BJ (cell line): ENCODE data around the gene REPIN1. TPM values are rescaled to one million over a fixed set of nuclear protein-coding genes. Genes with fewer than 3 reads are reported as not detected.

Experiments
- CTCF ChIA-PET: fragments of 350-600 bp; formaldehyde crosslinking; extraction: SDS; loops from one replicate; lab custom pipeline; 2021; ENCODE audit warnings: antibody characterized with exemption, inconsistent platforms; lab: Yijun Ruan, JAX
- POLR2A ChIA-PET: fragments of 300-600 bp; sonication (Branson Sonifier 250); formaldehyde crosslinking; extraction: SDS; loops from one replicate; lab custom pipeline; 2021; ENCODE audit warnings: antibody characterized with exemption; lab: Charles Lee
- DNase-seq: peaks from one replicate; pipeline ENCODE4 v3.0.0-alpha.2; 2011; ENCODE audit warnings: low read depth
- H3K27me3 ChIP-seq: 2 replicates; pipeline ENCODE4 v1.6.0; 2011; ENCODE audit warnings: low read length; ENCODE audit not compliant: control insufficient read depth, insufficient read depth
- H3K36me3 ChIP-seq: 2 replicates; pipeline ENCODE4 v1.5.1; 2011; ENCODE audit warnings: low read length; ENCODE audit not compliant: control insufficient read depth, insufficient read depth
- H3K4me3 ChIP-seq: 2 replicates; pipeline ENCODE4 v1.5.1; 2011; ENCODE audit warnings: low read depth, mild to moderate bottlenecking, control low read depth, low read length
- polyA plus RNA-seq: library from polyadenylated mRNA; depleted of rRNA; stranded (reverse); fragments of >200 nt; gene quantifications from 2 replicates; pipeline ENCODE4 v1.2.3, GENCODE V29; 2011
- TF ChIP-seq, protein P1 (sequence below): IDR thresholded peaks from 2 replicates; pipeline ENCODE4 v1.5.1; 2011; ENCODE audit warnings: low read depth, mild to moderate bottlenecking, control low read depth, inconsistent platforms, low read length, moderate library complexity; ENCODE audit not compliant: insufficient read depth

The REPIN1 gene
- polyA plus RNA-seq, 1 experiment: 65.7 TPM

DNA sequence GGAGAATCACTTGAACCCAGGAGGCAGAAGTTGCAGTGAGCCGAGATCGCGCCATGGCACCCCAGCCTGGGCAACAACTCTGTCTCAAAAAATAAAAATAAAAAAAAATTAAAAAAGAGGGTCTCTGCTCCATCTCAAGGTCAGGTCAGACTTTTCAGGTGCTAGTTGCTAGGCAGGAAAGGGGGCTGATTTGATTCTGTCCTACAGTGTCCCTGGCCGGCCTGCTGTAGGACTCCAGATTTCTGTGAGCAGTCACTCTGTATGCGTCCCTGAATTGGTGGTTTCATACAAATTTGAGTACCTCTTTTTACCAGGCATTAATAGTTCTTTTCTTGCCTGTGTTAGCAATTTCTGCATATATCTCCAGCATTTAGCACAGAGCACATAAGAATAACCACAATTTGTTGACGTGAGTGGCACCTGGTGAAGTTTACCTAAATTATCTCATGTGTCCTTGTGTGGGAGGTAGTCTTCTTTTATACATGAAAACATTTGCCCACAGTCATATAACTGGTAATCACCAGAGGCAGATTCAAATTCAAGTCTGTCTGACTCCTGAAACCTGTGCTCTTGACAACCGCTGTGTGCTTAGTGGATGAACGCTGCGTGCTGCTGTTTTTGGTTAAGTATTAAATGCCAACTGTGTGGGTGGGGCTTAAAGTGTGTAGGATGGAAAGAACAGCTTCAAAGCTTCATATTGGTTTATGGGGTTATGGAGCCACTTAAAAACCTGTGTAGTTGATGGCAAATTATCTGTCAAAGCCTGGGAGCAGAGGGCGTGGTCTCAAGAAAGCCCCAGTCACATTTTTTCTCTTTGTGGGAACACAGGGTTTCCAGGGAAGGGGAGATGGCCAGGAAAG, 7.3 kb downstream of the REPIN1 start:
- no peaks in the 10 kb centered on the region for H3K27me3 ChIP-seq
- CTCF ChIA-PET: interaction anchor here (0.8 to 1.7 kb wide), 3 partner anchors 14 to 46 kb away, joined by 3 to 4 read pairs (median 3); no protein-coding TSS in a partner anchor
- POLR2A ChIA-PET: no interaction called here
- H3K36me3 ChIP-seq: peaks cover 25% of the 10 kb centered on the region
- DNase-seq: no peak
- TF ChIP-seq, protein P1, sequence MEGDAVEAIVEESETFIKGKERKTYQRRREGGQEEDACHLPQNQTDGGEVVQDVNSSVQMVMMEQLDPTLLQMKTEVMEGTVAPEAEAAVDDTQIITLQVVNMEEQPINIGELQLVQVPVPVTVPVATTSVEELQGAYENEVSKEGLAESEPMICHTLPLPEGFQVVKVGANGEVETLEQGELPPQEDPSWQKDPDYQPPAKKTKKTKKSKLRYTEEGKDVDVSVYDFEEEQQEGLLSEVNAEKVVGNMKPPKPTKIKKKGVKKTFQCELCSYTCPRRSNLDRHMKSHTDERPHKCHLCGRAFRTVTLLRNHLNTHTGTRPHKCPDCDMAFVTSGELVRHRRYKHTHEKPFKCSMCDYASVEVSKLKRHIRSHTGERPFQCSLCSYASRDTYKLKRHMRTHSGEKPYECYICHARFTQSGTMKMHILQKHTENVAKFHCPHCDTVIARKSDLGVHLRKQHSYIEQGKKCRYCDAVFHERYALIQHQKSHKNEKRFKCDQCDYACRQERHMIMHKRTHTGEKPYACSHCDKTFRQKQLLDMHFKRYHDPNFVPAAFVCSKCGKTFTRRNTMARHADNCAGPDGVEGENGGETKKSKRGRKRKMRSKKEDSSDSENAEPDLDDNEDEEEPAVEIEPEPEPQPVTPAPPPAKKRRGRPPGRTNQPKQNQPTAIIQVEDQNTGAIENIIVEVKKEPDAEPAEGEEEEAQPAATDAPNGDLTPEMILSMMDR: no peak
- H3K4me3 ChIP-seq: no peak overlapping the region

DNA sequence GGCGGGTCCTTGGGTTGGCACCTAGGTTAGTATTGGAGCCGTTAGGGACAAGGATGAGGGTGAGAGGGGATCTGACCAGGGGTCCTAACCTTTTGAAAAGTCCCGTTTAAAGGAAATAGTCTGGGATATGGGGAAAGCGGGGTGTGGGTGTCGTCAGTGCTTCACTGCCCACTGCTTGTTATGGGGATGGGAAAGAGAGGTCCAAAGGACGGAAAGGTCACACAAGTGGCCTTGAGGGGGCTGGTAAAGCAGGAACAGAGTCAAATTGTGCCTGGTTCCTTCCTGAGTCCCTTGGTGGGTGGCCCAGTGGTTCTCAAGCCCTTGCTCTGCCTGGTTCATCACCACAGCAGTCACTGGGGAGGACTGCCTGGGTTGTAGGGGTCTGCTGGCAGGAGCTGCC, 7.9 kb downstream of the REPIN1 start:
- TF ChIP-seq, protein P1: no peak
- ChIA-PET CTCF (interaction anchor here (1.0 to 1.7 kb wide), 2 partner anchors 20 to 46 kb away, joined by 3 to 4 read pairs; no protein-coding TSS in a partner anchor), POLR2A (no interaction called here)
- H3K36me3 ChIP-seq: peaks cover 20% of the 10 kb centered on the region
- DNase-seq: no peak
- no peak overlapping the region for H3K4me3 ChIP-seq
- no peaks in the 10 kb centered on the region for H3K27me3 ChIP-seq

DNA sequence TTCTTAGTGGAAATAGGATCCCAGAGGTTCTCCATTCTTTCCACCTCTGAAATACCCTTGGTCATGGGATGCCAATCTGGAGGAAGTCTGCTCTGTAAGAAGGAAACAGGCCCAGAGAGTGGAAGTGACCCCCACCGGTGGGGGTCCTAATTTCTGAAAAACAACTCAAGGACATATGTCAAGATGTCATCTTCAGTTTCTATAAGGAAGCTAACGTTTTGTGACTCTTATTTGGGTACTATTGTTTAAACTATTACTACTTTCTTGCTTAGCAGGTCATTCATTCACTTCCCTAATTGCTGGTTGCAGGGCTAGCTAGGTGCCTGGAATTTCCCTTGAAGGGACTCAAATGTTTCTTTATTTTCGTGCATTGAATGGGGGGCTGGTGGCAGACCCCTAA, 8.6 kb downstream of the REPIN1 start:
- ChIA-PET CTCF (interaction anchor here (1.1 to 1.7 kb wide), 2 partner anchors 19 to 45 kb away, joined by 3 to 4 read pairs; no protein-coding TSS in a partner anchor), POLR2A (no interaction called here)
- Histone ChIP-seq H3K4me3 (no peak overlapping the region), H3K27me3 (no peaks in the 10 kb centered on the region), H3K36me3 (peaks cover 19% of the 10 kb centered on the region)
- no peak for DNase-seq
- TF ChIP-seq, protein P1: no peak

DNA sequence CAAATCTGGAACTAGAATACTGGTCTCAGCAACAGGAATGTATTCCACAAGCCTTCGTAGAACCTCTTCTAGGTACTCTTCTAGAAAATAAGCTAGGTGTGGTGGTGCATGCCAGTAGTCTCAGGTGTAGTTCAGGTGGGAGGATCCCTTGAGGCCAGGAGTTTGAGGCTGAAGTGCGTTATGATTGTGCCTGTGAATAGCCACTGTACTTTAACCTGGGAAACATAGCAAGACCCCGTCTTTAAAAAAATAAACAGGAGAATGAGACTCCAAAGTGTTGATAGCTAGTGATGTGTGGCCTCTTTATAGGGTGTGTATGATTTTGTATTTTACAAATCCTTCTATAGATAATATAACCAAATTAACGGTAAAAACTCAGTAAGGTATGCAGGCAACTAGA, 9.0 kb downstream of the REPIN1 start:
- no peak for DNase-seq
- Histone ChIP-seq H3K4me3 (no peak overlapping the region), H3K36me3 (peaks cover 17% of the 10 kb centered on the region), H3K27me3 (no peaks in the 10 kb centered on the region)
- POLR2A ChIA-PET: interaction anchor here (0.6 kb wide), 1 partner anchor 9 kb away, joined by 4 read pairs; the partner anchor contains the start of gene REPIN1
- TF ChIP-seq, protein P1: no peak
- CTCF ChIA-PET: interaction anchor here (0.7 to 1.7 kb wide), 5 partner anchors 19 to 64 kb away, joined by 3 to 4 read pairs (median 3); no protein-coding TSS in a partner anchor

DNA sequence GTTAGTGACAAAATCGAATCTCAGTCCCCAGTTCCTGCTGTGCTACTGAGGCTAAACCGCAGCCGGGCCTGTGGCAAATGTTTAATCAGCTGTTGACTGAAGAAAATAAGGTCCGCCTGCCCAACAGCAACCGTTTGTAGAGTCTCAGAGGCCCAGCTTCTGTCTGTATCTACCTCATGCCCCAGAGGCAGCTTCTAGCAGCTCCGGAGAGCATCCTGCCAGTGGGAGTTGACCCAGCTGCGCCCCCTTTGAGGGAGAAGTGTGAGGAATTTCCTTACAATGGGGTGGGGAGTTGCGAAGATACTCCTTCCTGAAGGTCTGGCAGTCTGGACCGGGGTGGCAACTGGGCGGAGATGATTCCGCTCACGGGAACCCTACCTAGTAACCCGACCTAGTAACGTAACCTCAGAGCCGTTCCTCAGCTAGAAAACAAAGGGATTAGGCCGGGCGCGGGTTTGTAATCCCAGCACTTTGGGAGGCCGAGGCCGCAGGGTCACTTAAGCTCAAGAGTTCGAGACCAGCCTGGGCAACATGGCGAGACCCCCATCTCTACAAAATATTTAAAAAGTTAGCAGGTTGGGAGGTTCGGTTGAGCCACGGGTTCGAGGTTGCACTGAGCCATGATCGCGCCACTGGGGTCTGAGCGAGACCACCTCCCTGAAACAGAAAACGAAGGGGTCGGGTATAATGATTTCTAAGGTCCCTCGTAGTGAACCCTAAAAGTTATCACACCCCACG, 9.7 kb downstream of the REPIN1 start:
- peaks cover 11% of the 10 kb centered on the region for H3K36me3 ChIP-seq
- TF ChIP-seq, protein P1: peak; percentile 37; the same call in 1 of the 2 replicates
- ChIA-PET CTCF (interaction anchor here (0.7 to 1.7 kb wide), 6 partner anchors 20 to 64 kb away, joined by 3 to 4 read pairs (median 3); no protein-coding TSS in a partner anchor), POLR2A (interaction anchor here (0.6 kb wide), 2 partner anchors 10 to 918 kb away, joined by 3 to 4 read pairs; partner anchors contain the start of genes REPIN1 and ZNF777)
- H3K4me3 ChIP-seq: peak overlapping the region; percentile 84
- H3K27me3 ChIP-seq: no peaks in the 10 kb centered on the region
- no peak for DNase-seq
